Measurements from ENCODE around the gene TMEM11. TPM values are rescaled to one million over a fixed set of nuclear protein-coding genes. Genes with fewer than 3 reads are reported as not detected.

Gene TMEM11
- total and polyA plus RNA-seq, 2 of the 4 experiments (the other 2 are of a cell fraction): 19.9 to 44.7 TPM

DNA sequence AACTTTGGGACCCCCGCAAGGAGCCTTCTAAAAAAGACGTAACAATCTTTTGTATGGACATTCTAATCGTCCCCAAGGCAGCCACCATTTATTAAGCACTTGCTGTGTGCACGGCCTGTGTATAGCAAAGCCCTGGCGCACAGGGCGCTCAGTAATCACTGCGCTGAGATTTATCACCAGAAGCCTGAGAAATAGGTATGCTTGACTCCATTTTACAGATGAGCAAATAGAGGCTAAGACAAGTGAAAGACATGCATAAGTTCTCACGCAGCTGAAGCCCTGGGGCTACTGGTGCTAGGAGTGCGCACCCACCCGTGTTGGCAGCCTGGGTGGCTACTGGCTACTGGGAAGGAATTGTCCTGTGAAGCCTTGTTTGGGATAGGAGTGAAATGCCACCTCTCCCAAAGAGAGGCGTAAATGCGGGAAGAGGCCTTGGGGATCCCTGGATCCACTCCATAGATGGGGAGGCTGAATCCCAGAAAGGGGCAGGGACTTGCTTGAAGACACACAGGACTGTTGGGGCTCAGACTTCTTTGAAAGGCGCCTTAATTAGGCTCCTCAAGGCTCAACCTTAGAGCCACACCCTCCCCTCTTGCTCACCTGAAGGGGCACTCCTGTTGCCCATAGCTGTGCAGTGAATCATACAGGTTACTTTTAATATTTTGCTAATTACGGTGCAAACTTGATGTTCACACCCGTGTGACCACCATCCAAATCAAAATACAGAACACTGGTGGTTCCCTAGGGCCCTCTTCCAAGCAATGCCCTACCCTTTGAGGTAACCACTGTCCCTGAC, 39.9 kb upstream of the TMEM11 start:
- ATAC-seq (ENCODE audit: low read depth) (0 out of 2 replicates have a peak, but pooled peaks have one; percentile 2), DNase-seq (no peak)
- Histone ChIP-seq H3K23ac (ENCODE audit: low read depth, low read length) (peak overlapping the region; percentile 1; the same call in 1 of the 2 replicates), H3K4me2 (ENCODE audit: low read depth, low read length) (peak overlapping the region; percentile 73), H2BK20ac (ENCODE audit: low read depth, low read length) (no peak overlapping the region), H3K9me1 (ENCODE audit: insufficient read depth, low read length) (no peaks in the 10 kb centered on the region; the same call in 1 of the 2 replicates), H3K4ac (ENCODE audit: low read depth, low read length) (peak overlapping the region; percentile 44; the same call in 1 of the 2 replicates), H2BK5ac (ENCODE audit: low read depth, low read length, poor library complexity, severe bottlenecking) (no peak overlapping the region), H3K4me3 (ENCODE audit: insufficient read depth, low read depth, low read length) (peak overlapping the region; percentile 50), H3K27ac (ENCODE audit: insufficient read depth, low read length) (peak overlapping the region; percentile 21; the same call in 1 of the 2 replicates), H4K8ac (ENCODE audit: low read depth in 2 of 2, low read length in 2 of 2) (peak overlapping the region; percentile 66 to 91; a peak in 3 of 4 replicates), H3K4me1 (ENCODE audit: control insufficient read depth, insufficient read depth, low read length) (peaks cover 8% of the 10 kb centered on the region), H3K56ac (ENCODE audit: extremely low read depth, insufficient read depth, low read length) (no peak overlapping the region), H3K9ac (ENCODE audit: low read depth, low read length) (peak overlapping the region; percentile 63), H2BK120ac (ENCODE audit: low read depth, low read length) (peak overlapping the region; percentile 28; the same call in 1 of the 2 replicates), H3K27me3 (ENCODE audit: control insufficient read depth, insufficient read depth, low read length) (no peaks in the 10 kb centered on the region), H3K79me1 (ENCODE audit: low read depth in 1 of 2, low read length in 2 of 2) (peaks cover 4 to 17% of the 10 kb centered on the region in 2 experiments), H2BK15ac (ENCODE audit: low read depth, low read length) (no peak overlapping the region), H4K91ac (ENCODE audit: insufficient read depth, low read depth, low read length) (peak overlapping the region; percentile 2; the same call in 1 of the 2 replicates), H3K9me3 (ENCODE audit: control insufficient read depth, insufficient read depth, low read length) (no peaks in the 10 kb centered on the region), H2AK5ac (ENCODE audit: low read depth, low read length) (no peak overlapping the region; the same call in 1 of the 2 replicates), H3K14ac (replicated peaks; ENCODE audit: low read depth, low read length) (peak overlapping the region; percentile 0; the same call in 1 of the 2 replicates), H3K18ac (ENCODE audit: low read depth, low read length) (peak overlapping the region; percentile 73; the same call in 1 of the 2 replicates), H2AK9ac (replicated peaks; ENCODE audit: low read depth, low read length, poor library complexity) (peak overlapping the region; percentile 77), H2AFZ (replicated peaks; ENCODE audit: low read length, poor library complexity) (peak overlapping the region; percentile 84), H3K36me3 (ENCODE audit: control insufficient read depth, insufficient read depth, low read length) (no peaks in the 10 kb centered on the region), H4K5ac (ENCODE audit: low read depth, low read length) (peak overlapping the region; percentile 70), H4K20me1 (ENCODE audit: insufficient read depth, low read length) (peaks cover 4% of the 10 kb centered on the region; the same call in 1 of the 2 replicates)
- intact Hi-C loops (cut with micrococcal nuclease) (loop anchor here (5.0 kb wide), 1 partner anchor 127 kb away; the partner anchor contains the start of gene DHRS7B), dilution Hi-C loops (cut with HindIII; ENCODE audit: low sequenced_read_pairs, unreplicated experiment) (no loop called here), in situ Hi-C loops (cut with MboI; ENCODE audit: low sequenced_read_pairs) (no loop called here)
- ChIA-PET CTCF (interaction anchor here (1.4 kb wide), 1 partner anchor 26 kb away, joined by 4 read pairs; no protein-coding TSS in a partner anchor), POLR2A (ENCODE audit: unreplicated experiment) (no interaction called here)
- WGBS, 2 experiments (ENCODE audit: extremely low coverage in 2 of 2, insufficient read length in 1 of 2): 50% methylated on average over 12 of the region's 15 CpGs; no CpG with 5 or more reads in 1 of the 2 experiments
- TF ChIP-seq USF2 (IDR thresholded peaks at IDR 0.05; ENCODE audit: low read depth, low read length) (no peak), CEBPB (IDR thresholded peaks at IDR 0.05; ENCODE audit: low read depth, low read length) (no peak), MAZ (IDR thresholded peaks at IDR 0.05; ENCODE audit: borderline replicate concordance, low read depth, low read length) (no peak), CHD1 (IDR thresholded peaks at IDR 0.05; ENCODE audit: low read depth, low read length) (no peak), POLR2A (IDR thresholded peaks at IDR 0.05; ENCODE audit: low read depth, low read length) (no peak), FOS (IDR thresholded peaks at IDR 0.05; ENCODE audit: low read depth, low read length) (no peak), BHLHE40 (IDR thresholded peaks at IDR 0.05; ENCODE audit: low read depth, low read length) (no peak), MXI1 (IDR thresholded peaks at IDR 0.05; ENCODE audit: borderline replicate concordance, low read depth, low read length) (no peak), MAFK (IDR thresholded peaks at IDR 0.05; ENCODE audit: low read depth, low read length) (no peak), CTCF (conservative IDR thresholded peaks at IDR 0.05; ENCODE audit: low read depth, low read length) (no peak)
- TF ChIP-seq, protein P1, sequence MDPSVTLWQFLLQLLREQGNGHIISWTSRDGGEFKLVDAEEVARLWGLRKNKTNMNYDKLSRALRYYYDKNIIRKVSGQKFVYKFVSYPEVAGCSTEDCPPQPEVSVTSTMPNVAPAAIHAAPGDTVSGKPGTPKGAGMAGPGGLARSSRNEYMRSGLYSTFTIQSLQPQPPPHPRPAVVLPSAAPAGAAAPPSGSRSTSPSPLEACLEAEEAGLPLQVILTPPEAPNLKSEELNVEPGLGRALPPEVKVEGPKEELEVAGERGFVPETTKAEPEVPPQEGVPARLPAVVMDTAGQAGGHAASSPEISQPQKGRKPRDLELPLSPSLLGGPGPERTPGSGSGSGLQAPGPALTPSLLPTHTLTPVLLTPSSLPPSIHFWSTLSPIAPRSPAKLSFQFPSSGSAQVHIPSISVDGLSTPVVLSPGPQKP (IDR thresholded peaks at IDR 0.05; ENCODE audit: borderline replicate concordance, low read depth, low read length): no peak
- BruUV-seq (replicated peaks): no TSS peak

Data from IMR-90 (cell line).